H9 (cell line): ENCODE results near the gene MRPL27. TPM values are rescaled to one million over a fixed set of nuclear protein-coding genes. Genes with fewer than 3 reads are reported as not detected.

Experiments used
- DNase-seq: peaks from one replicate; pipeline ENCODE4 v3.0.0-alpha.2; 2017
- H2AFZ ChIP-seq: one replicate; pipeline ENCODE4 v1.6.1; 2013; ENCODE audit warnings: mild to moderate bottlenecking, low read length, control low read depth, moderate library complexity
- H2AK5ac ChIP-seq: 2 replicates; pipeline ENCODE4 v1.6.1; 2013; ENCODE audit warnings: low read length, control low read depth, mixed read lengths; ENCODE audit not compliant: insufficient read length
- H2BK120ac ChIP-seq: one replicate; pipeline ENCODE4 v1.6.1; 2013; ENCODE audit warnings: low read depth, mild to moderate bottlenecking, low read length, control low read depth, inconsistent platforms; ENCODE audit not compliant: poor library complexity, severe bottlenecking
- H2BK12ac ChIP-seq: 2 replicates; pipeline ENCODE4 v1.6.1; 2013; ENCODE audit warnings: low read length, control low read depth, mixed read lengths, low read depth; ENCODE audit not compliant: insufficient read length
- H2BK15ac ChIP-seq: 2 replicates; pipeline ENCODE4 v1.6.1; 2013; ENCODE audit warnings: low read depth, low read length, control low read depth
- H2BK20ac ChIP-seq: one replicate; pipeline ENCODE4 v1.6.1; 2013; ENCODE audit warnings: low read depth, mild to moderate bottlenecking, low read length, control low read depth, inconsistent platforms; ENCODE audit not compliant: poor library complexity, severe bottlenecking
- H2BK5ac ChIP-seq: 2 replicates; pipeline ENCODE4 v1.6.1; 2013; ENCODE audit warnings: low read length, control low read depth, mixed read lengths; ENCODE audit not compliant: insufficient read length
- H3K14ac ChIP-seq: 2 replicates; pipeline ENCODE4 v1.6.1; 2013; ENCODE audit warnings: low read length, control low read depth; ENCODE audit not compliant: insufficient read depth
- H3K18ac ChIP-seq: 2 replicates; pipeline ENCODE4 v1.6.1; 2013; ENCODE audit warnings: low read depth, mild to moderate bottlenecking, mixed read lengths, low read length, control low read depth; ENCODE audit not compliant: insufficient read length
- H3K23ac ChIP-seq: 2 replicates; pipeline ENCODE4 v1.6.1; 2013; ENCODE audit warnings: low read length, control low read depth, mixed read lengths, low read depth; ENCODE audit not compliant: insufficient read length
- H3K23me2 ChIP-seq: 2 replicates; pipeline ENCODE4 v1.6.1; 2013; ENCODE audit warnings: low read depth, mild to moderate bottlenecking, mixed read lengths, low read length, control low read depth; ENCODE audit not compliant: insufficient read length, poor library complexity, severe bottlenecking
- H3K27ac ChIP-seq: 2 replicates; pipeline ENCODE4 v1.5.1; 2013; ENCODE audit warnings: low read length, control low read depth, mixed read lengths, low read depth; ENCODE audit not compliant: insufficient read length
- H3K27me3 ChIP-seq: 2 replicates; pipeline ENCODE4 v1.6.1; 2013; ENCODE audit warnings: low read length, control low read depth, inconsistent platforms; ENCODE audit not compliant: insufficient read depth
- H3K4ac ChIP-seq: 2 replicates; pipeline ENCODE4 v1.6.1; 2013; ENCODE audit warnings: low read depth, mild to moderate bottlenecking, control low read depth, inconsistent platforms, low read length, moderate library complexity
- H3K4me1 ChIP-seq: 2 replicates; pipeline ENCODE4 v1.6.1; 2013; ENCODE audit warnings: low read length, control low read depth, inconsistent platforms; ENCODE audit not compliant: insufficient read depth
- H3K4me2 ChIP-seq: 2 replicates; pipeline ENCODE4 v1.6.1; 2013; ENCODE audit warnings: low read length, control low read depth, mixed read lengths; ENCODE audit not compliant: insufficient read length, insufficient read depth
- H3K56ac ChIP-seq: 2 replicates; pipeline ENCODE4 v1.6.1; 2013; ENCODE audit warnings: low read depth, mild to moderate bottlenecking, mixed read lengths, low read length, control low read depth; ENCODE audit not compliant: insufficient read length
- H3K79me1 ChIP-seq: 2 replicates; pipeline ENCODE4 v1.6.1; 2013; ENCODE audit warnings: low read depth, mild to moderate bottlenecking, moderate library complexity, low read length, control low read depth, inconsistent platforms; ENCODE audit not compliant: insufficient read depth, poor library complexity, severe bottlenecking
- H3K79me2 ChIP-seq: 2 replicates; pipeline ENCODE4 v1.6.1; 2013; ENCODE audit warnings: low read length, control low read depth, inconsistent platforms; ENCODE audit not compliant: insufficient read depth
- H3K9ac ChIP-seq: 2 replicates; pipeline ENCODE4 v1.6.1; 2013; ENCODE audit warnings: low read length, control low read depth, mixed read lengths; ENCODE audit not compliant: insufficient read length; ENCODE audit errors: extremely low read depth
- H3K9me3 ChIP-seq: one replicate; pipeline ENCODE4 v1.6.1; 2013; ENCODE audit warnings: low read depth, low read length, inconsistent platforms; ENCODE audit not compliant: control insufficient read depth
- H3T11ph ChIP-seq: one replicate; pipeline ENCODE4 v1.6.1; 2013; ENCODE audit warnings: mild to moderate bottlenecking, low read length, control low read depth, inconsistent platforms
- H4K20me1 ChIP-seq: one replicate; pipeline ENCODE4 v1.6.1; 2013; ENCODE audit not compliant: control insufficient read depth, insufficient read length, insufficient read depth
- H4K5ac ChIP-seq: 2 replicates; pipeline ENCODE4 v1.6.1; 2013; ENCODE audit warnings: low read depth, mild to moderate bottlenecking, mixed read lengths, low read length, control low read depth; ENCODE audit not compliant: insufficient read length
- H4K8ac ChIP-seq: replicated peaks from 2 replicates; pipeline ENCODE4 v1.6.1; 2013; ENCODE audit warnings: low read length, control low read depth, mixed read lengths, low read depth; ENCODE audit not compliant: insufficient read length
- H4K91ac ChIP-seq: 2 replicates; pipeline ENCODE4 v1.6.1; 2013; ENCODE audit warnings: low read depth, mild to moderate bottlenecking, moderate library complexity, mixed read lengths, low read length, control low read depth; ENCODE audit not compliant: insufficient read length
- H3K27ac Mint-ChIP-seq, 3 experiments: 2 replicates in 2 of 3; 3 replicates in 1 of 3; pipeline ENCODE4 v1.8.0; 2020 to 2021; ENCODE audit warnings: mixed read lengths in 3 of 3, mild to moderate bottlenecking in 1 of 3, moderate library complexity in 1 of 3
- H3K27me3 Mint-ChIP-seq: 2 replicates; pipeline ENCODE4 v1.8.0; 2021; ENCODE audit warnings: low read depth, mild to moderate bottlenecking, moderate library complexity, mixed read lengths
- H3K36me3 Mint-ChIP-seq, 3 experiments: 2 replicates in 2 of 3; 3 replicates in 1 of 3; pipeline ENCODE4 v1.8.0; 2020 to 2021; ENCODE audit warnings: low read depth in 3 of 3, mixed read lengths in 3 of 3; ENCODE audit not compliant: insufficient read depth in 1 of 3
- H3K4me1 Mint-ChIP-seq, 2 experiments: 2 replicates each; pipeline ENCODE4 v1.8.0; 2020; ENCODE audit warnings: mixed read lengths in 2 of 2
- H3K4me3 Mint-ChIP-seq, 2 experiments: 2 replicates in 1 of 2; 3 replicates in 1 of 2; pipeline ENCODE4 v1.8.0; 2020 to 2021; ENCODE audit warnings: mild to moderate bottlenecking in 2 of 2, mixed read lengths in 2 of 2, moderate library complexity in 1 of 2
- H3K9me3 Mint-ChIP-seq, 2 experiments: 2 replicates in 1 of 2; 3 replicates in 1 of 2; pipeline ENCODE4 v1.8.0; 2020; ENCODE audit warnings: mild to moderate bottlenecking in 2 of 2, mixed read lengths in 2 of 2, moderate library complexity in 1 of 2
- WGBS: extraction: QIAGEN DNeasy Blood & Tissue Kit; methylation state at CpG from one replicate; pipeline ENCODE4 v1.1.7; 2013; ENCODE audit warnings: missing lambda C conversion rate, low lambda C conversion rate, mixed read lengths; ENCODE audit not compliant: insufficient read length; ENCODE audit errors: extremely low coverage; 5-methylcytosine and 5-hydroxymethylcytosine counted together
- total RNA-seq: library from RNA; stranded (reverse); gene quantifications from 2 replicates; pipeline ENCODE4 v1.2.1, GENCODE V29; 2021
- TF ChIP-seq, protein P1 (sequence below): fragments of 200-600 bp; sonication (generic); conservative IDR thresholded peaks from 3 replicates; pipeline ENCODE4 v1.8.0; 2021; ENCODE audit warnings: antibody characterized with exemption, mild to moderate bottlenecking

MRPL27 gene
- total RNA-seq, 1 experiment from 2014 or later: 85.9 TPM

DNA sequence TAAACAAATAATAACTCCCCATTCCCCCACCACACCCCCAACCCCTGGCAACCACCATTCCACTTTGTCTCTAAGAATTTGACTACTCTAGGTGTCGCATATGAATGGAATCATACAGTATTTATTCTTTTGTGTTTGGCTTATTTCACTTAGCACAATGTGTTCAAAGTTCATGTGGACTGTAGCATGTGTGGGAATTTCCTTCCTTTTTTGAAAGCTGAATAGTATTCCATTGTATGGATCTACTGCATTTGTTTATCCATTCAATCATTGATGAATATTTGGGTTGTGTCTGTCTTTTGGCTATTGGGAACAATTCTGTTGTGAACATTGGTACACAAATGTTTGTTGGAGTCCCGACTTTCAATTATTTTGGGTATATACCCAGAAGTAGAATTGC, 49.8 kb upstream of the MRPL27 start:
- H2BK20ac ChIP-seq: no peak overlapping the region
- no peak overlapping the region for H4K8ac ChIP-seq
- no peak overlapping the region for H3K27ac ChIP-seq
- no peak overlapping the region for H3K23ac ChIP-seq
- no peak overlapping the region for H2BK12ac ChIP-seq
- Mint-ChIP-seq H3K9me3 (peaks cover 16 to 18% of the 10 kb centered on the region in 2 experiments), H3K4me3 (no peak overlapping the region), H3K27ac (no peak overlapping the region; a peak in 1 of 7 replicates), H3K36me3 (peaks cover 2 to 13% (median 4%) of the 10 kb centered on the region in 3 experiments), H3K27me3 (peaks cover 26% of the 10 kb centered on the region), H3K4me1 (peaks cover 16 to 17% of the 10 kb centered on the region in 2 experiments)
- H4K5ac ChIP-seq: no peak overlapping the region
- no peak overlapping the region for H3T11ph ChIP-seq
- H3K4ac ChIP-seq: no peak overlapping the region
- no peak overlapping the region for H2AK5ac ChIP-seq
- H4K20me1 ChIP-seq: no peaks in the 10 kb centered on the region
- H3K56ac ChIP-seq: no peak overlapping the region
- no peak overlapping the region for H2BK5ac ChIP-seq
- no peak overlapping the region for H3K4me2 ChIP-seq
- TF ChIP-seq, protein P1, sequence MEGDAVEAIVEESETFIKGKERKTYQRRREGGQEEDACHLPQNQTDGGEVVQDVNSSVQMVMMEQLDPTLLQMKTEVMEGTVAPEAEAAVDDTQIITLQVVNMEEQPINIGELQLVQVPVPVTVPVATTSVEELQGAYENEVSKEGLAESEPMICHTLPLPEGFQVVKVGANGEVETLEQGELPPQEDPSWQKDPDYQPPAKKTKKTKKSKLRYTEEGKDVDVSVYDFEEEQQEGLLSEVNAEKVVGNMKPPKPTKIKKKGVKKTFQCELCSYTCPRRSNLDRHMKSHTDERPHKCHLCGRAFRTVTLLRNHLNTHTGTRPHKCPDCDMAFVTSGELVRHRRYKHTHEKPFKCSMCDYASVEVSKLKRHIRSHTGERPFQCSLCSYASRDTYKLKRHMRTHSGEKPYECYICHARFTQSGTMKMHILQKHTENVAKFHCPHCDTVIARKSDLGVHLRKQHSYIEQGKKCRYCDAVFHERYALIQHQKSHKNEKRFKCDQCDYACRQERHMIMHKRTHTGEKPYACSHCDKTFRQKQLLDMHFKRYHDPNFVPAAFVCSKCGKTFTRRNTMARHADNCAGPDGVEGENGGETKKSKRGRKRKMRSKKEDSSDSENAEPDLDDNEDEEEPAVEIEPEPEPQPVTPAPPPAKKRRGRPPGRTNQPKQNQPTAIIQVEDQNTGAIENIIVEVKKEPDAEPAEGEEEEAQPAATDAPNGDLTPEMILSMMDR: no peak
- no peak overlapping the region for H3K14ac ChIP-seq
- H3K9me3 ChIP-seq: no peaks in the 10 kb centered on the region
- no peaks in the 10 kb centered on the region; the same call in 1 of the 2 replicates for H3K27me3 ChIP-seq
- H2AFZ ChIP-seq: no peak overlapping the region
- no peak overlapping the region for H4K91ac ChIP-seq
- no peaks in the 10 kb centered on the region for H3K79me1 ChIP-seq
- H2BK15ac ChIP-seq: no peak overlapping the region
- no peak overlapping the region for H2BK120ac ChIP-seq
- peaks cover 12% of the 10 kb centered on the region for H3K23me2 ChIP-seq
- H3K4me1 ChIP-seq: no peaks in the 10 kb centered on the region; the same call in 1 of the 2 replicates
- no peak overlapping the region for H3K9ac ChIP-seq
- WGBS: no CpG with 5 or more reads among the region's 2 CpGs
- DNase-seq: no peak
- H3K18ac ChIP-seq: no peak overlapping the region
- no peaks in the 10 kb centered on the region for H3K79me2 ChIP-seq
